HepG2 (cell line): ENCODE data around the gene SPACA6. TPM values are rescaled to one million over a fixed set of nuclear protein-coding genes. Genes with fewer than 3 reads are reported as not detected.
A peak's percentile ranks its signal among the peaks of the same experiment; 100 is the strongest.

Source experiments
- ATAC-seq: fragments of 200-7000 bp; cut with Tn5 transposase; 3 replicates; pipeline ENCODE4 v1.9.1; 2020; ENCODE audit warnings: mild to moderate bottlenecking, moderate library complexity
- BruUV-seq: library from RNA; stranded (reverse); fragments of 400-500 nt; replicated peaks from 2 replicates; lab custom pipeline; 2021; lab: Mats Ljungman, UMichigan
- CTCF ChIA-PET: fragments of 300-600 bp; formaldehyde crosslinking; extraction: SDS; loops from one replicate; lab custom pipeline; 2021; ENCODE audit warnings: low total read pairs, inconsistent platforms, low intra/inter-chr PET ratio; lab: Yijun Ruan, JAX
- POLR2A ChIA-PET: fragments of 350-600 bp; sonication (Branson Sonifier 250); formaldehyde crosslinking; loops from one replicate; lab custom pipeline; 2020; ENCODE audit warnings: antibody characterized with exemption, inconsistent platforms; lab: Yijun Ruan, JAX
- DNase-seq: peaks from one replicate; pipeline ENCODE4 v3.0.0-alpha.2; 2015; ENCODE audit warnings: low spot score
- FAIRE-seq: peaks from 3 replicates; lab custom pipeline; 2011; peaks lifted over from hg19 to GRCh38; lab: Jason Lieb, UNC
- H2AFZ ChIP-seq: one replicate; pipeline ENCODE4 v1.6.1; 2011; ENCODE audit warnings: low read length, inconsistent platforms
- H3K27ac ChIP-seq: fragments of 300-600 bp; 3 replicates; pipeline ENCODE4 v1.8.0; 2011; ENCODE audit warnings: mixed run types, mild to moderate bottlenecking, mixed read lengths, low read length, inconsistent platforms; ENCODE audit not compliant: insufficient read depth; ENCODE audit errors: extremely low read length
- H3K27me3 ChIP-seq, 2 experiments: fragments of 200-600 bp in 1 of 2; 2 replicates in 1 of 2; 3 replicates in 1 of 2; pipeline versions ENCODE4 v1.6.0 to v1.8.0; 2011; ENCODE audit warnings: low read length in 2 of 2, mild to moderate bottlenecking in 2 of 2, moderate library complexity in 2 of 2, inconsistent platforms in 1 of 2; ENCODE audit not compliant: insufficient read depth in 2 of 2, control insufficient read depth in 1 of 2
- H3K36me3 ChIP-seq, 2 experiments: fragments of 200-600 bp in 1 of 2; replicated peaks in 1 of 2; 2 replicates in 1 of 2; 3 replicates in 1 of 2; pipeline versions ENCODE4 v1.5.1 to v1.8.0; 2011; ENCODE audit warnings: low read length in 2 of 2, inconsistent platforms in 1 of 2; ENCODE audit not compliant: insufficient read depth in 2 of 2, control insufficient read depth in 1 of 2
- H3K4me1 ChIP-seq: 2 replicates; pipeline ENCODE4 v1.5.1; 2012; ENCODE audit warnings: low read length, inconsistent platforms; ENCODE audit not compliant: insufficient read depth
- H3K4me2 ChIP-seq: 2 replicates; pipeline ENCODE4 v1.6.0; 2011; ENCODE audit warnings: low read depth, low read length, inconsistent platforms
- H3K4me3 ChIP-seq, 3 experiments: fragments of 200-600 bp in 1 of 3; sonication (generic), shearing (Covaris generic) in 1 of 3; replicated peaks in 1 of 3; 2 replicates each; pipeline ENCODE4 v1.5.1; 2011 to 2016; ENCODE audit warnings: low read length in 3 of 3, inconsistent platforms in 2 of 3, low read depth in 2 of 3, mild to moderate bottlenecking in 2 of 3, control low read depth in 1 of 3, mixed read lengths in 1 of 3; ENCODE audit not compliant: insufficient read depth in 1 of 3
- H3K79me2 ChIP-seq: one replicate; pipeline ENCODE4 v1.6.1; 2011; ENCODE audit warnings: low read length, inconsistent platforms; ENCODE audit not compliant: insufficient read depth
- H3K9ac ChIP-seq: 2 replicates; pipeline ENCODE4 v1.6.0; 2011; ENCODE audit warnings: mild to moderate bottlenecking, low read depth, low read length, inconsistent platforms; ENCODE audit not compliant: insufficient read depth
- H3K9me3 ChIP-seq: 2 replicates; pipeline ENCODE4 v1.5.1; 2012; ENCODE audit warnings: mild to moderate bottlenecking, low read length
- H4K20me1 ChIP-seq: 2 replicates; pipeline ENCODE4 v1.6.0; 2011; ENCODE audit warnings: inconsistent platforms, mild to moderate bottlenecking, low read length, moderate library complexity; ENCODE audit not compliant: insufficient read depth
- FOXC1 ChIP-seq: sonication (generic); formaldehyde crosslinking; IDR thresholded peaks from 2 replicates; pipeline ENCODE4 v1.8.0; 2022; ENCODE audit warnings: mild to moderate bottlenecking, missing genetic modification reagents, borderline replicate concordance
- GLI4 ChIP-seq: sonication (generic); formaldehyde crosslinking; IDR thresholded peaks from 2 replicates; pipeline ENCODE4 v1.5.1; 2020; ENCODE audit warnings: missing genetic modification reagents, mild to moderate bottlenecking, moderate library complexity, borderline replicate concordance
- HDAC2 ChIP-seq: sonication (generic); formaldehyde crosslinking; IDR thresholded peaks from 2 replicates; pipeline ENCODE4 v1.4.0; 2020; ENCODE audit warnings: missing genetic modification reagents
- HOXA9 ChIP-seq: sonication (generic); formaldehyde crosslinking; IDR thresholded peaks from 2 replicates; pipeline ENCODE4 v1.8.1; 2022; ENCODE audit warnings: missing genetic modification reagents, mild to moderate bottlenecking, moderate library complexity, borderline replicate concordance
- MXD1 ChIP-seq: sonication (generic); formaldehyde crosslinking; IDR thresholded peaks from 2 replicates; pipeline ENCODE4 v1.4.0; 2020; ENCODE audit warnings: mild to moderate bottlenecking, missing genetic modification reagents
- PBX3 ChIP-seq: sonication (generic); formaldehyde crosslinking; IDR thresholded peaks from 2 replicates; pipeline ENCODE4 v1.8.1; 2023; ENCODE audit warnings: missing genetic modification reagents, inconsistent platforms, borderline replicate concordance
- RBAK ChIP-seq: sonication (generic); formaldehyde crosslinking; IDR thresholded peaks from 2 replicates; pipeline ENCODE4 v1.5.1; 2020; ENCODE audit warnings: mild to moderate bottlenecking, missing genetic modification reagents
- SALL2 ChIP-seq: sonication (generic); formaldehyde crosslinking; IDR thresholded peaks from 2 replicates; pipeline ENCODE4 v1.8.1; 2023; ENCODE audit warnings: mild to moderate bottlenecking, missing genetic modification reagents, inconsistent platforms
- SP4 ChIP-seq: sonication (generic); formaldehyde crosslinking; IDR thresholded peaks from 2 replicates; pipeline ENCODE4 v1.8.1; 2023; ENCODE audit warnings: mild to moderate bottlenecking, missing genetic modification reagents
- TOE1 ChIP-seq: sonication (generic); formaldehyde crosslinking; IDR thresholded peaks from 2 replicates; pipeline ENCODE4 v1.4.0; 2020; ENCODE audit warnings: mild to moderate bottlenecking, missing genetic modification reagents
- WIZ ChIP-seq: sonication (generic); formaldehyde crosslinking; IDR thresholded peaks from 2 replicates; pipeline ENCODE4 v1.5.1; 2020; ENCODE audit warnings: mild to moderate bottlenecking, missing genetic modification reagents
- ZNF207 ChIP-seq: fragments of 450-650 bp; IDR thresholded peaks from 2 replicates; pipeline ENCODE4 v1.6.1; 2016; ENCODE audit warnings: antibody characterized with exemption, borderline replicate concordance
- ZNF281 ChIP-seq: sonication (generic); formaldehyde crosslinking; IDR thresholded peaks from 2 replicates; pipeline ENCODE4 v1.4.0; 2020; ENCODE audit warnings: missing genetic modification reagents, borderline replicate concordance
- ZNF691 ChIP-seq: sonication (generic); formaldehyde crosslinking; IDR thresholded peaks from 2 replicates; pipeline ENCODE4 v1.4.0; 2020; ENCODE audit warnings: missing genetic modification reagents, low read depth, mild to moderate bottlenecking, borderline replicate concordance
- WGBS: methylation state at CpG from one replicate; pipeline ENCODE4 v1.1.6; 2017; ENCODE audit warnings: low lambda C conversion rate; 5-methylcytosine and 5-hydroxymethylcytosine counted together
- in situ Hi-C: cut with HindIII; loops from 2 replicates; pipeline ENCODE4 v1.10.0; 2017; ENCODE audit warnings: low pct_unique_long_range_greater_than_20kb; ENCODE audit not compliant: extremely low pct_ligation_motif_present
- intact Hi-C: fragments of 100-400 bp; cut with micrococcal nuclease; formaldehyde crosslinking; loops from one replicate; pipeline ENCODE4 v1.10.0; 2022; ENCODE audit not compliant: unreplicated experiment
- polyA plus RNA-seq, 8 experiments: library from polyadenylated mRNA; depleted of rRNA in 3 of 8; stranded (reverse) in 7 of 8; unstranded in 1 of 8; fragments of >200 nt; fragmentation: Illumina TruSeq in 4 of 8; extraction: Trizol in 4 of 8; gene quantifications; 2 replicates each; pipeline versions ENCODE4 v1.2.1 to v1.2.3, GENCODE V29; 2011 to 2016; ENCODE audit warnings: low read depth in 4 of 8, missing spikeins in 1 of 8, mixed read lengths in 1 of 8; ENCODE audit not compliant: insufficient read depth in 1 of 8
- total RNA-seq, 5 experiments: library from RNA; depleted of rRNA; stranded (reverse); fragments of >200 nt; fragmentation: Illumina TruSeq; extraction: Trizol; gene quantifications; 2 replicates each; pipeline ENCODE4 v1.2.3, GENCODE V29; 2016; ENCODE audit warnings: low read depth in 1 of 5

SPACA6 gene
- total and polyA plus RNA-seq, 2 of the 13 experiments (the other 11 are each of a cell fraction or from before 2014, with no cell fraction given) = 1.4 to 2.2 TPM

DNA sequence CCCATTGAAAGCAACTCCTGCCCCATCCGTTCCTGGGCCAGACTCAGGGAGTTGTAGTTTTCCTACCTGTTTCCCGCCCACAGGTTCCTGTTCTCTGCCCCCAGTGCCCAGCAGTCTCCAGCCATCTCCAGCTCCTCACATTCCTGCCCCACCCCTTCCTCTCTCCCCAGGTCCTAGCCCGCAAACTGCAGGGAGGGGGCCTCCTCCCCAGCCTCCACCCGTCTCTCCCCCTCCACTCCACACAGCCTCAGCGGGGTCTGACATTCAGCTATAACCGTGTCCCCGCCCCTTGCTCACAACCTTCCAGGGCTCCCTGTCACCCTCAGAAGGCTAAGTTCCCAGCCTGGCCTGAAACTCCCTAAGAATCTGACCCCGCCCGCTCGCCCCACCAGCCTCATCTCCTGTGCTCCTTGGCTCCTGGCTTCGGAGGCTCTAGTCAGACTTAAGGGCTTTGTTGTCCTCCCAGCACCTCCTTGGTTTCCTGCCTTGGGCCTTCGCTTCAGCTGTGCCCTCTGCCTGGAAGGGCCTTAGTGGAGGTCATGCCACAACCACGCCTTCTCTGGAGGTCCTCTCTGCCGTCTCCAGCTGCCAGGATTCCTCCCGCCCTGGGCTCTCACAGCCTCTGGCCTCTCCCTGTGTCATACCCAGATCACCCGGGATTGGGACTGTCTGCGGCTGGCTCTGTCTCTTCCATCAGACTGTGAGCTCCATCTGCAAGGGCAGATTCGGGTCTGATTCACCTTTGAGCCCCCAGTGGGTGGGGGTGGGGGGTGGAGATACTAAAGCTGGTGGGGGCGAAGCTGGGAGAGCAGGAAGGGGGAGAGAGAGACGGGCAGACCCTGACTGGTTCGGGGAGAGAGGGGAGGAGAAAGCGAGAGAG lies 5.1 kb upstream of the SPACA6 start (continued):
- TF ChIP-seq ZNF281 (CRISPR knock-in tag) = peak; percentile 29; the same call in 1 of the 2 replicates
- no peak for TF ChIP-seq SALL2 (CRISPR knock-in tag)
- no peak for TF ChIP-seq SP4 (CRISPR knock-in tag)
- no peak for TF ChIP-seq RBAK
- TF ChIP-seq GLI4 (CRISPR knock-in tag) = no peak

- no peak for FAIRE-seq
- intact Hi-C loops = no loop called here
- peak; percentile 61 for ATAC-seq
- WGBS = 2% methylated on average over 23 of the region's 63 CpGs
- peak; percentile 61 for DNase-seq
- Histone ChIP-seq H3K27ac (peak overlapping the region; percentile 41), H3K36me3 (0 out of 5 replicates have a peak, but pooled peaks cover 0 to 2% of the 10 kb centered on the region in 2 experiments), H3K9ac (peak overlapping the region; percentile 63; the same call in 1 of the 2 replicates), H3K4me2 (peak overlapping the region; percentile 88), H3K4me3 (peak overlapping the region; percentile 50 to 75 (median 74)), H3K79me2 (no peaks in the 10 kb centered on the region), H4K20me1 (peaks cover 13% of the 10 kb centered on the region; the same call in 1 of the 2 replicates), H3K27me3 (no peaks in the 10 kb centered on the region; a peak in 1 of 5 replicates), H2AFZ (peak overlapping the region; percentile 72), H3K4me1 (peaks cover 29% of the 10 kb centered on the region), H3K9me3 (peaks cover 11% of the 10 kb centered on the region; the same call in 1 of the 2 replicates)
- ChIA-PET CTCF (no interaction called here), POLR2A (interaction anchor here (1.8 kb wide), 1 partner anchor 15 kb away, joined by 9 read pairs; no protein-coding TSS in a partner anchor)
- in situ Hi-C loops = no loop called here
- BruUV-seq = no TSS peak
- TF ChIP-seq ZNF207 (no peak), PBX3 (CRISPR knock-in tag) (no peak), FOXC1 (no peak), HOXA9 (CRISPR knock-in tag) (no peak), TOE1 (CRISPR knock-in tag) (no peak), ZNF691 (CRISPR knock-in tag) (no peak), WIZ (CRISPR knock-in tag) (no peak), MXD1 (no peak), HDAC2 (CRISPR knock-in tag) (0 out of 2 replicates have a peak, but pooled peaks have one; percentile 5)
Observed at GRCh38 chr19:51688671-51689571, 4.2 kb upstream of the SPACA6 start.
